Choroid plexus epithelial cell (primary cell): ENCODE measurements around the gene WASF2.

Source experiments
- DNase-seq: peaks from one replicate; pipeline ENCODE4 v3.0.0-alpha.2; 2010; ENCODE audit warnings: low read depth
- H3K4me3 ChIP-seq: 2 replicates; pipeline ENCODE4 v1.5.1; 2011; ENCODE audit warnings: low read depth, mild to moderate bottlenecking, control low read depth, low read length, moderate library complexity
- CTCF ChIP-seq: conservative IDR thresholded peaks from 2 replicates; pipeline ENCODE4 v1.5.1; 2011; ENCODE audit warnings: low read depth, mild to moderate bottlenecking, control low read depth, inconsistent platforms, low read length, moderate library complexity

The WASF2 gene

GRCh38 chr1:27361553-27361952 is 128.4 kb downstream of the WASF2 start:
- DNase-seq: no peak
- no peak overlapping the region for H3K4me3 ChIP-seq
- no peak for TF ChIP-seq CTCF

GRCh38 chr1:27361044-27361402 is 128.9 kb downstream of the WASF2 start:
- no peak for TF ChIP-seq CTCF
- no peak overlapping the region for H3K4me3 ChIP-seq
- DNase-seq: no peak

GRCh38 chr1:27360159-27361043 is 129.6 kb downstream of the WASF2 start:
- DNase-seq: no peak
- no peak for TF ChIP-seq CTCF
- H3K4me3 ChIP-seq: no peak overlapping the region

- no peak for TF ChIP-seq CTCF
- no peak for DNase-seq
- no peak overlapping the region for H3K4me3 ChIP-seq
Observed at GRCh38 chr1:27359822-27360158, 130.2 kb downstream of the WASF2 start.

- no peak overlapping the region for H3K4me3 ChIP-seq
- TF ChIP-seq CTCF: no peak
- DNase-seq: no peak
Observed at GRCh38 chr1:27358928-27359313, 131.0 kb downstream of the WASF2 start.

- no peak for TF ChIP-seq CTCF
- no peak for DNase-seq
- H3K4me3 ChIP-seq: no peak overlapping the region
Observed at GRCh38 chr1:27358038-27358927, 131.7 kb downstream of the WASF2 start.
